HG03457 (cell line): Measurements from ENCODE around the gene PTPRD.
A peak's percentile ranks its signal among the peaks of the same experiment; 100 is the strongest.

Experiments
- ATAC-seq: cut with Tn5 transposase; IDR thresholded peaks from one replicate; pipeline ENCODE4 v1.9.1; 2021; ENCODE audit warnings: moderate number of reproducible peaks; ENCODE audit not compliant: unreplicated experiment

PTPRD gene

DNA sequence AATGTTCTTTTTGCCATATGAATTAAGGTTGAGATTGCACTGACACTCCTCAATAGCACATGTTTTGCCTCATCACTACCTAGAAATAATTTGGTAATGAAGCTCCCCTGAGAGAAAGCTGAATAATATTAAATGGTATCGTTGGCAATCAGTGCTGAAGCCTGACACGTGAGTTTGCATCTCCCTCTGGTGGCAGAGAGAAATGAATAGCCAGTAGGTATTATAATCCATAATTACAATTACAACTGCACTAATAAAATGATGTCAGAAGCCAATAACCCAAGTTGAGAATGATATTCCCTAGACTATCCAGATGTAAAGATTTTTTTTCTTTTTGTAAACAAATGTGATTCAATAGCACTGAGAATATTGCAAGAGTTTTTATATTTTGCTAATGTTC is 700.3 kb downstream of the PTPRD start:
- ATAC-seq, result no peak

DNA sequence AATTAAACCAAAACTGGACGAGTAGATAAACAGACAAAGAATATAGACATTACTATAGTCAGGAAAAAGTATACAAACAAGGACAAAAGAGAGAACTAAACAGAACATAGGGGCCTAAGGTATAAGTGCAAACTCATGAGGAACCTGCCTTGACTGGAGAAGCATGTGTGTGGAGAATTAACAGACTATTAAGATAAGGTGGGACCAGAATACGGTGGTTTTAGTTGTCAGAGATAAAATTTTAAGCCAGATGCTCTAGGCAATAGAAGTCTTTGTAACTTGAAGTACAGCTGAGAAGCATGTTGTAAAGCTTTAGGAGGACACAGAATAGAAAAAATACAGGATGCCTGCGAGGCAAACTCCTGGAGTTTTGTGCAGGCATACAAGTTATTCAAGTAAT is 707.1 kb downstream of the PTPRD start:
- ATAC-seq, result no peak

GRCh38 chr9:9904041-9904440 is 708.8 kb downstream of the PTPRD start:
- ATAC-seq, result no peak

GRCh38 chr9:9901624-9902023 is 711.2 kb downstream of the PTPRD start:
- no peak for ATAC-seq

- no peak for ATAC-seq
Measured at GRCh38 chr9:9893837-9894236, 719.0 kb downstream of the PTPRD start.

GRCh38 chr9:9892217-9892616 is 720.6 kb downstream of the PTPRD start:
- peak; percentile 52 for ATAC-seq

- ATAC-seq, result no peak
Measured at GRCh38 chr9:9881692-9882091, 731.1 kb downstream of the PTPRD start.

- ATAC-seq, result no peak
Measured at GRCh38 chr9:9874270-9874669, 738.5 kb downstream of the PTPRD start.

DNA sequence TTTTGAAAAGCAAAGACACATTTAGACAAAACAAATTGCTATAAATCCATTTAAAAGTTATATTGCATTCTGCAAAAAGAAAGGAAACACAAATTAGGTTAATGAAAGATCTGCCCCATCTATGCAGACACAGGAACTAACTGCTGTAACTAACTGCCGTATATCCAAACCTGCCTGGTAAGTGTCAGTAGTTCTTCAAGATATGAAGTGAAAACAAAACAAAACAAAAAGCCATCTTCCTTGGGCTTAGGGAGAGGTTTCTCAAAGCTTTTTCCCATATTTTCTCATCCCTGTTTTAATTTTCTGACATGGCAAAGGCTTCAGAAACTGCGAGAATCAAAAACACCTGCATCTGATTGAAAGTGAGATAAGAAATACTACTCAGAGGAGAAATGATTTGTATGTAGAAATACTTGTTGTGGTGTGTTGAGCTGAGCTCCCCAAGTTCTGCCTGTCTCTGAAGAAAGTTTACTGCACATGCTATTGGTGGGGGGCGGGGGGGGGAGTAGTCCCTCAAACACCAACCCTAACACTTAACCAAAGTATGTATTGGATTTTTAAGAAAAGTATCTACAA is 750.5 kb downstream of the PTPRD start:
- no peak for ATAC-seq

- ATAC-seq, result no peak
Measured at GRCh38 chr9:9855177-9856078, 757.4 kb downstream of the PTPRD start.

DNA sequence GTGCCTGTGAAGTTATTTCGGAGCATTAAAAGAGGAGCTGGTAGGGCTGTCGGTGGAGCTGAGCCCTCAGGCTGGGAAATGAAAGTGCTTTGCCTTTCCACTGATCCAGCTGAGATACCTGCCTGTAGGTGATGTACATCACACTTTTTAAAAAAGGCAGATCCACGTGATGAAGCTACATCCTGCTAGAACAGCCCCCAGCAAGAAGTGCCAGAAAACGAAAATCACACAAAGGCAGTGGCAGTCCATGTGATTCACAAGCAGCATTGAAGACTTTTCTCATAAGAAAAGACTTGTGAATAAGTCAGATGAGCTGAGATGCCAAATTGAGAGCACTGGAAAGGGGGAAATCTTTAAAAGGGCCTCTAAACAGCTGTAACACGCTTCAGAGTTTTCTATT is 765.1 kb downstream of the PTPRD start:
- no peak for ATAC-seq

GRCh38 chr9:9846557-9846956 is 766.2 kb downstream of the PTPRD start:
- ATAC-seq, result peak; percentile 87

DNA sequence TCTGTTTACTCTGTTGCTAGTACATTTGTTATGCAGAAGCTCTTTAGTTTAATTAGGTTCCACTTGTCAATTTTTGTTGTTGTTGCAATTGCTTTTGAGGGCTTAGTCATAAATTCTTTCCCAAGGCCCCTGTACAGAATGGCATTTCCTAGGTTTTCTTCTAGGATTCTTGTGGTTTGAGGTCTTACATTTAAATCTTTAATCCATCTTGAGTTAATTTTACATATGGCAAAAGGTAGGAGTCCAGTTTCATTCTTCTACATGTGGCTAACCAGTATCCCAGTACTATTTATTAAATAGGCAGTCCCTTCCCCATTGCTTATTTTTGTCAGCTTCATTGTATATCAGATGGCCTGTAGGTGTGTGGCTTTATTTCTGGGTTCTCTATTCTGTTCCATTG is 792.4 kb downstream of the PTPRD start:
- no peak for ATAC-seq

GRCh38 chr9:9819886-9820285 is 792.9 kb downstream of the PTPRD start:
- no peak for ATAC-seq

DNA sequence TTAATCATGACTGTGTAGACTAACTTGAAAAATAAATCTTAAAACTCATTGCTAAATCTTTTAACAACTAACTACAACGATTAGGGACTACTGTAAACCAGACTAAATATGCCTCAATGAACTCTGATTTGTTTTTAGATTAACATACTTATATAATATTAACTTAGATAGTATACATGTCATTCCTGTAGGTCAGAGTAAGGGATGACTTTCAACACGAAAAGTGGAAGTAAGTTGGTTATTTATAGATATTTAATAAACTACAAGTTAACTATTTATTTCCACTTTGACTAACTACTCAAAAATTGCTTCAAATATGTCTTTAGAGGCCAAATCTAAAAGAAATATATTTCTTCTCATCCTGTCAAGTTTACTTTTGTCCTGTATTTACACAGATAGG is 795.6 kb downstream of the PTPRD start:
- ATAC-seq, result peak; percentile 72

DNA sequence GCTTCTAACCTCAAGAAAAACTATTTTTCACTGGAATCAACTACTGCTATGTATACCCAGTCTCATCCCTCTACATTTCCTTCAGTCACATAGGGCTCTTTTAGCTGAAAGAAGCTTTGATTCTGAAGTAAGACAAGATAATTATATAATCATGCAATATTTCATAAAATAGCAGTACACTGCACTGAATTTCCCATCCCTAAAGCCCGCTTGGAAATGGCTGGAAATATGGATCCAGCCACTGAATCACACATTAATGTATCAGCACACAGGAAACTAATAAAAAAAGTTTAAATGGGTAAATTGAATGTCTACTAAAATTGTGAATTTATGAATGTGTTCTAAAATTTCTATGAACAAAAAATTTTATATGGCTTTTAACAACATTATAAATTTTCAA is 808.7 kb downstream of the PTPRD start:
- ATAC-seq, result no peak

DNA sequence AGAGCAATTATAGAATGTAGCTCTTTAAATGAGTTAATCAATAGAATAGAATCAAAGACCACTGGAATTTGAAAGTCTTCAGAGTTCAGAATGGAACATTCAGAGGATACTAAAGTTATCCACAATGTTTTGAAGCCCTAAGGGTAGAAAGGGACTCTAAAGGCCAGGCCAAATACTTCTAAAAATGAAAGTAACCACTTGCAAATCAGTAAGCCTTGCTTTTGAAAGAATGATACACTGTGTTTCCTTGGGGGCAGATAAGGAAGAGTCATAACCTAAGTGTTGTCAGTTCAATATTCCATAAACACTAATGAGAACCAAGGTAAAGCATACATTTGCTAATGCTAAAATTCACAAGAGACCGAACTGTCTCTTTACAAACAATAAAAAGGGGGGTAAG is 813.5 kb downstream of the PTPRD start:
- no peak for ATAC-seq

DNA sequence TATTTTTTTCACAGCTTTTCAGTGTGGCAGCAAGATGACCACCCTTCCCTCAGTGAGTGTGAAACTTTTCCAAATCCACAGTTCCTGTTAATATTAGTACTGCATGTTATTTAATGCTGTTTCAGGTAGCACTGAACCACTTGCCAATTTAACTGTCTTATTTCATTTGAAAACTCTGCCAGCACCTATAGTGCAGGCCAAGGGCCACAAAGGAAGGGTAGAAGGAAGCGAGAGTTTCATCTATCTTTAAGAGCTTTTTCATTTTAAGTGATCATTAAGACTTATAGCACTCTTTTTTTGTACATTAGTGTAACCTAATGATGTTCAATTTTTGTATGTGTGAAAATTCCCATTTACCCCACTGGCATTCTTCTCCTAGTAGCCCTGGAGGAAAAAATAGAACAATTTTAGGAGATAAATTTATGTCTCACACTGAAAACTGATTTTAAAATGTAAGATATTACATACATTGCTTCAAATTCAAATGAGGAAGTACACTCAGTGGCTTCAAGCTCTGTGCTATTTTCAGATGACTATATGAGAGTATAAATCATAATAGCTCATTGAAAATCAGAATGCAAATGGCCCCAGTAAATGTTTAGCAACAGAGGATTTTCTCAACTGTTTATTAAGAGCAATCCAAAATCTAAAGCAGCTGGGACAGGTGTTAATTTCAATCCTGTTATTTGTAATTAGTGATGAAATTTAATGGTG is 820.5 kb downstream of the PTPRD start:
- ATAC-seq, result peak; percentile 58

DNA sequence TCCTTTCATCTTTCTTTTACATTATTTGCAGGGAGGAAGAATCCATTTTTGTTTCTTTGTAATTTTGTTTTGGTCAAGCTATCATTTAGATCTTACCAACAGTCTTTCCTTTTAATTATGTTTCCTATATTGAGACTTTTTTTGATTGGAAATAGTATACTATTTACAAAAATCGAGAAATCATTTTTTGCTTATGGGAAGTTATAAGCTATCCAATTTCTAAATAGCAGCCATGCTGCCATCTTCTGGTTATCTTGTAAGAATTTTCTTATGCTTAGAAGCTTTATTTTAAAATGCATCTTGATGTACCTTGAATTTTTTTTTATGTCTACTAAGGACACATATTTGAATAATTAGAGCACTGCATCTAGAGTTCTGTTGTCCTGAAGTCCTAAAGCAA is 821.2 kb downstream of the PTPRD start:
- no peak for ATAC-seq

DNA sequence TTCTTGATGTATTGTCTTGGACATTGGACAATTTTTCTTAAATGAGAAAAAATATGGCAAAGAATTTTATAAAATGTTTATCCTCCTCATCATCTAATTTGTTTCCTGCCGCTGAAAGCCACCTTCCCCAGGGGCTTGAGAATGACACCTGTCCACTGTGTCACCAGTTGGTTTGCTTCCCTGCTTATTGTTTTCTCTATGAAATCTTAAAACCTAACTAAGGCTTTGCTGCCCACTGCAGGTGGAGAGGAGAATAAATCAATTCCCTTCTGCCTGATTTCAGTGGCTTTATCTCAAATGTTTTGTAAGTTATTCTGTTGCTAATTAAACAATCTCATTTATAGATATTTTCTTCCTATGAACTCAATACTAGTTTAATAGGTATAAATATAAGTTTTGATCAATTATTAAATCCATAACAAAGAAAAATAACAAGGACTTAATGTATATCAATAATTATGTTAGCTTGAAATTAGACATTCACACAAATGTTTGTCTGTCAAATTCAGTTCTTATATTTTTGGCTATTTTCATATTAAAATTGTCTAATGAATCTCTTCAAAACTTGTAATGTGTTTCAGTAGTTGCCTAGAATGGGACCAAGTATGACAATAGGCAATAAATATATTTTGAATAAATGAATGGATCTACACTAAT is 822.5 kb downstream of the PTPRD start:
- peak; percentile 54 for ATAC-seq

GRCh38 chr9:9783711-9784110 is 829.1 kb downstream of the PTPRD start:
- no peak for ATAC-seq
